Kidney (tissue), 14 donors: Measurements from ENCODE around the gene ACTG1. TPM values are rescaled to one million over a fixed set of nuclear protein-coding genes. Genes with fewer than 3 reads are reported as not detected.

ENCODE experiments used
- DNase-seq, 5 donors: peaks; one replicate each; pipeline ENCODE4 v3.0.0-alpha.2; 2013 to 2020
- FAIRE-seq: peaks from 2 replicates; lab custom pipeline; 2012; peaks lifted over from hg19 to GRCh38; lab: Jason Lieb, UNC
- H3K27ac ChIP-seq, 2 donors: one replicate each; pipeline ENCODE4 v1.7.0; 2013; ENCODE audit warnings: low read depth in 2 of 2, low read length in 2 of 2, inconsistent platforms in 1 of 2
- H3K27me3 ChIP-seq: one replicate; pipeline ENCODE4 v1.7.1; 2013; ENCODE audit warnings: low read length, inconsistent platforms; ENCODE audit not compliant: control insufficient read depth, insufficient read depth
- H3K36me3 ChIP-seq, 3 donors: one replicate each; pipeline versions ENCODE4 v1.7.0 to v1.7.1; 2013; ENCODE audit warnings: low read length in 3 of 3, control low read depth in 1 of 3, inconsistent platforms in 1 of 3; ENCODE audit not compliant: insufficient read depth in 3 of 3, control insufficient read depth in 2 of 3
- H3K4me1 ChIP-seq, 3 donors: one replicate each; pipeline versions ENCODE4 v1.7.0 to v1.7.1; 2013; ENCODE audit warnings: low read length in 3 of 3, inconsistent platforms in 1 of 3, low read depth in 1 of 3; ENCODE audit not compliant: control insufficient read depth in 2 of 3, insufficient read depth in 2 of 3
- H3K4me3 ChIP-seq, 3 donors: one replicate each; pipeline versions ENCODE4 v1.7.0 to v1.8.1; 2013; ENCODE audit warnings: low read length in 3 of 3, control low read depth in 1 of 3, inconsistent platforms in 1 of 3
- H3K9ac ChIP-seq, 3 donors: one replicate each; pipeline versions ENCODE4 v1.7.0 to v1.7.1; 2013; ENCODE audit warnings: low read length in 3 of 3, control low read depth in 1 of 3, inconsistent platforms in 1 of 3
- H3K9me3 ChIP-seq, 3 donors: one replicate each; pipeline versions ENCODE4 v1.7.0 to v1.7.1; 2013; ENCODE audit warnings: low read length in 3 of 3, control low read depth in 1 of 3, inconsistent platforms in 1 of 3; ENCODE audit not compliant: control insufficient read depth in 2 of 3, insufficient read depth in 1 of 3
- intact Hi-C: fragments of 100-400 bp; cut with DNase I; formaldehyde crosslinking; loops from one replicate; pipeline ENCODE4 v1.11.1; 2022
- polyA plus RNA-seq: library from polyadenylated mRNA; stranded (reverse); fragments of 350-450 nt; fragmentation: Illumina TruSeq; extraction: RNeasy Lipid Tissue Mini Kit (QIAGEN cat#74804); gene quantifications from one replicate; pipeline ENCODE4 v1.2.3, GENCODE V29; 2014; ENCODE audit warnings: low read depth, low replicate concordance; ENCODE audit not compliant: insufficient read depth
- total RNA-seq: library from RNA; stranded (reverse); fragmentation: NEBNext Ultra II Directional; extraction: Animal tissue kit (Norgen Biotek cat#: 25700); gene quantifications from one replicate; pipeline ENCODE4 v1.2.1, GENCODE V29; 2021
- TF ChIP-seq, protein P1 (sequence below): IDR thresholded peaks from 3 replicates; pipeline ENCODE4 v1.5.1; 2012; ENCODE audit warnings: mild to moderate bottlenecking, moderate library complexity, borderline replicate concordance; ENCODE audit not compliant: insufficient read depth; ENCODE audit errors: extremely low read depth
- donor health status: control.
- donor health status: control.
- donor health status: control.
- donor health status: control.
- donor health status: control.
- donor health status: DM: yes; HTN: yes; CAD: no.
- donor health status: Normal renal cell carcinoma (clear cell type).

ACTG1 gene
- total and polyA plus RNA-seq, 2 donors from 2014 or later, result 1,350 to 2,632 TPM

DNA sequence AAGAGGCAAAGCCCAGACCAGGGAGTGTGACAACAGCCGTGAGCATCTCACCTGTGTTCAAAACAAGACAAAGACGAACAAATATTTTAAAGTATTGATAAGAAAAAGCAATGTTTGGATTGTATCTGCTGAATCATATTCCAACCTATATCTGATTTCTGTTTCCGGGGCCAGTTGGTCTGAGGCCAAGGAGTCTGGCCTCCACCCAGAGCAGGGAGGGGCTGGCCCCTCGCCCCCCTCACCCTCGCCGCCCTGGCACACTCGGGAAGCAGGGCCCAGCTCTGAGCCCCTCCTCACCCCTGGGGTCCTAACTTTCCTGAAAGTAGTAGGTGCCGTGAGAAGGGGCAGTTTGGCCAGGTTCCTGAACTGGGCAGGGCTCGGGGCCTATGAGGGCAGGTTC is 48.0 kb downstream of the ACTG1 start:
- no peak for FAIRE-seq
- H3K27me3 ChIP-seq, result no peaks in the 10 kb centered on the region
- DNase-seq, result no peak
- H3K36me3 ChIP-seq, result no peaks in the 10 kb centered on the region
- H3K9me3 ChIP-seq, result no peaks in the 10 kb centered on the region
- intact Hi-C loops, result no loop called here
- no peaks in the 10 kb centered on the region for H3K4me1 ChIP-seq
- no peak overlapping the region for H3K9ac ChIP-seq
- no peak overlapping the region for H3K27ac ChIP-seq
- no peak overlapping the region for H3K4me3 ChIP-seq
- TF ChIP-seq, protein P1, sequence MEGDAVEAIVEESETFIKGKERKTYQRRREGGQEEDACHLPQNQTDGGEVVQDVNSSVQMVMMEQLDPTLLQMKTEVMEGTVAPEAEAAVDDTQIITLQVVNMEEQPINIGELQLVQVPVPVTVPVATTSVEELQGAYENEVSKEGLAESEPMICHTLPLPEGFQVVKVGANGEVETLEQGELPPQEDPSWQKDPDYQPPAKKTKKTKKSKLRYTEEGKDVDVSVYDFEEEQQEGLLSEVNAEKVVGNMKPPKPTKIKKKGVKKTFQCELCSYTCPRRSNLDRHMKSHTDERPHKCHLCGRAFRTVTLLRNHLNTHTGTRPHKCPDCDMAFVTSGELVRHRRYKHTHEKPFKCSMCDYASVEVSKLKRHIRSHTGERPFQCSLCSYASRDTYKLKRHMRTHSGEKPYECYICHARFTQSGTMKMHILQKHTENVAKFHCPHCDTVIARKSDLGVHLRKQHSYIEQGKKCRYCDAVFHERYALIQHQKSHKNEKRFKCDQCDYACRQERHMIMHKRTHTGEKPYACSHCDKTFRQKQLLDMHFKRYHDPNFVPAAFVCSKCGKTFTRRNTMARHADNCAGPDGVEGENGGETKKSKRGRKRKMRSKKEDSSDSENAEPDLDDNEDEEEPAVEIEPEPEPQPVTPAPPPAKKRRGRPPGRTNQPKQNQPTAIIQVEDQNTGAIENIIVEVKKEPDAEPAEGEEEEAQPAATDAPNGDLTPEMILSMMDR, result no peak

GRCh38 chr17:81463506-81463905 is 49.1 kb downstream of the ACTG1 start:
- no peaks in the 10 kb centered on the region for H3K36me3 ChIP-seq
- FAIRE-seq (no peak), DNase-seq (no peak)
- H3K9ac ChIP-seq, result no peak overlapping the region
- intact Hi-C loops, result no loop called here
- no peak overlapping the region for H3K4me3 ChIP-seq
- H3K27ac ChIP-seq, result no peak overlapping the region
- H3K27me3 ChIP-seq, result no peaks in the 10 kb centered on the region
- H3K9me3 ChIP-seq, result no peaks in the 10 kb centered on the region
- no peaks in the 10 kb centered on the region for H3K4me1 ChIP-seq
- TF ChIP-seq, protein P1, result no peak

- H3K27me3 ChIP-seq, result no peaks in the 10 kb centered on the region
- no peak overlapping the region for H3K27ac ChIP-seq
- TF ChIP-seq, protein P1, result no peak
- no peak overlapping the region for H3K9ac ChIP-seq
- H3K9me3 ChIP-seq, result no peaks in the 10 kb centered on the region
- intact Hi-C loops, result no loop called here
- no peak for FAIRE-seq
- no peaks in the 10 kb centered on the region for H3K36me3 ChIP-seq
- no peak for DNase-seq
- no peaks in the 10 kb centered on the region for H3K4me1 ChIP-seq
- H3K4me3 ChIP-seq, result no peak overlapping the region
Measured at GRCh38 chr17:81462506-81463125, 50.0 kb downstream of the ACTG1 start.
